OCI-LY1 (cell line): Measurements from ENCODE around the gene MRPL48.
"Not testable (repeated sequence)": the region's sequence is repeated elsewhere in the genome, so short reads cannot be mapped to it uniquely, and the experiment has no call there.

Experiments used
- H2AFZ ChIP-seq: fragments of 200-600 bp; sonication (generic), shearing (Covaris generic); 2 replicates; pipeline ENCODE4 v1.6.0; 2014; ENCODE audit warnings: antibody characterized with exemption, mild to moderate bottlenecking, low read length
- H3F3A ChIP-seq: fragments of 200-600 bp; sonication (generic), shearing (Covaris generic); 2 replicates; pipeline ENCODE4 v1.6.0; 2014; ENCODE audit warnings: mild to moderate bottlenecking, antibody characterized with exemption, low read length, moderate library complexity; ENCODE audit not compliant: insufficient read depth
- H3K27ac ChIP-seq: fragments of 200-600 bp; sonication (generic); 2 replicates; pipeline ENCODE4 v1.5.1; 2014; ENCODE audit warnings: low read length, mixed run types, mild to moderate bottlenecking, low read depth; ENCODE audit not compliant: poor library complexity, severe bottlenecking
- H3K27me3 ChIP-seq: fragments of 200-600 bp; sonication (generic); 2 replicates; pipeline ENCODE4 v1.6.0; 2014; ENCODE audit warnings: antibody characterized with exemption, mild to moderate bottlenecking, low read length, moderate library complexity; ENCODE audit not compliant: insufficient read depth
- H3K36me3 ChIP-seq: fragments of 200-600 bp; sonication (generic); 2 replicates; pipeline ENCODE4 v1.6.1; 2014; ENCODE audit warnings: mild to moderate bottlenecking, antibody characterized with exemption, low read length, moderate library complexity, mixed read lengths; ENCODE audit not compliant: insufficient read depth
- H3K4me1 ChIP-seq: fragments of 200-600 bp; sonication (generic); 2 replicates; pipeline ENCODE4 v1.5.1; 2014; ENCODE audit warnings: mild to moderate bottlenecking, low read length, moderate library complexity; ENCODE audit not compliant: insufficient read depth, severe bottlenecking
- H3K4me2 ChIP-seq: fragments of 200-600 bp; sonication (generic), shearing (Covaris generic); 2 replicates; pipeline ENCODE4 v1.6.1; 2014; ENCODE audit warnings: low read length
- H3K4me3 ChIP-seq: fragments of 200-600 bp; sonication (generic); 2 replicates; pipeline ENCODE4 v1.5.1; 2014; ENCODE audit warnings: low read length, low read depth, mild to moderate bottlenecking, mixed read lengths; ENCODE audit not compliant: poor library complexity, severe bottlenecking
- H3K79me2 ChIP-seq: fragments of 200-600 bp; shearing (Covaris generic); 2 replicates; pipeline ENCODE4 v1.6.1; 2016; ENCODE audit warnings: mixed run types, low read length, mixed read lengths; ENCODE audit not compliant: insufficient read depth
- H3K9ac ChIP-seq: fragments of 200-600 bp; sonication (generic), shearing (Covaris generic); 2 replicates; pipeline ENCODE4 v1.6.1; 2014; ENCODE audit warnings: mild to moderate bottlenecking, low read length, mixed read lengths
- H3K9me2 ChIP-seq: fragments of 200-600 bp; sonication (generic), shearing (Covaris generic); 2 replicates; pipeline ENCODE4 v1.6.1; 2014; ENCODE audit warnings: low read depth, mild to moderate bottlenecking, low read length, mixed read lengths
- H3K9me3 ChIP-seq: fragments of 200-600 bp; shearing (Covaris generic); 2 replicates; pipeline ENCODE4 v1.6.1; 2014; ENCODE audit warnings: low read length, mixed read lengths
- H4K20me1 ChIP-seq: fragments of 200-600 bp; sonication (generic), shearing (Covaris generic); 2 replicates; pipeline ENCODE4 v1.6.0; 2016; ENCODE audit warnings: mild to moderate bottlenecking, low read length; ENCODE audit not compliant: insufficient read depth
- EZH2 ChIP-seq: fragments of 200-600 bp; sonication (generic), shearing (Covaris generic); IDR thresholded peaks from 2 replicates; pipeline ENCODE4 v1.8.0; 2017; ENCODE audit warnings: borderline replicate concordance, mixed run types, mild to moderate bottlenecking, antibody characterized with exemption, low read length, moderate library complexity, mixed read lengths
- TF ChIP-seq, protein P1 (sequence below): fragments of 200-600 bp; sonication (generic), shearing (Covaris generic); IDR thresholded peaks from 2 replicates; pipeline ENCODE4 v1.5.1; 2017; ENCODE audit warnings: mild to moderate bottlenecking, antibody characterized with exemption, low read length, moderate library complexity, mixed read lengths

MRPL48 gene

DNA sequence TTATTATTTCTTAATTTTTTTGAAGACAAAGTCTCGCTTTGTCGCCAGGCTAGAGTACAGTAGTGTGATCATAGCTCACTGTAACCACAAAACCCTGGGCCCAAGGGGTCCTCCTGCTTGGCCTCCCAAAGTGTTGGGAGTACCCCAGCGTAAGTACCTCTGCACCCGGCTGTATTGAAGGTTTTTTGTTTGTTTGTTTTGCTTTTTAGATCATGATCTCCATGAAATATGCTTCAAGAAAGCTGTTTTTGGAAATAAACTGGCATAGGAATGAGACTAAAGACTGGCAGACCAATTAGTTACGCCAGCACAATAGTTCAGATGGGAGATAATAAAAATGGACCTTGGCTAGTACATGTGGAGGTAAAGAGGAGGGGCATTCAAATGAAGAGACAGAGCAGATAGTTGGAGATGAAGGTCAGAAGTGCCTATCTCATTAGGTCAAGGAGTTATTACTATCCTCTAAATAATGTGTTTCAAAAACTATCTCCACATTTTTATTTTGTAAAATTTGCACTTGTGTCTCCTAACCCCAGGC lies 4.1 kb upstream of the MRPL48 start:
- Histone ChIP-seq H3K4me3 (no peak overlapping the region), H3K36me3 (no peaks in the 10 kb centered on the region), H3K9ac (no peak overlapping the region), H4K20me1 (no peaks in the 10 kb centered on the region), H3K27me3 (no peaks in the 10 kb centered on the region), H3K9me2 (no peaks in the 10 kb centered on the region), H2AFZ (no peak overlapping the region), H3K4me1 (peaks cover 24% of the 10 kb centered on the region), H3K9me3 (no peaks in the 10 kb centered on the region), H3K79me2 (peaks cover under 1% of the 10 kb centered on the region; the same call in 1 of the 2 replicates), H3K27ac (no peak overlapping the region), H3K4me2 (no peak overlapping the region), H3F3A (no peaks in the 10 kb centered on the region)
- TF ChIP-seq, protein P1, sequence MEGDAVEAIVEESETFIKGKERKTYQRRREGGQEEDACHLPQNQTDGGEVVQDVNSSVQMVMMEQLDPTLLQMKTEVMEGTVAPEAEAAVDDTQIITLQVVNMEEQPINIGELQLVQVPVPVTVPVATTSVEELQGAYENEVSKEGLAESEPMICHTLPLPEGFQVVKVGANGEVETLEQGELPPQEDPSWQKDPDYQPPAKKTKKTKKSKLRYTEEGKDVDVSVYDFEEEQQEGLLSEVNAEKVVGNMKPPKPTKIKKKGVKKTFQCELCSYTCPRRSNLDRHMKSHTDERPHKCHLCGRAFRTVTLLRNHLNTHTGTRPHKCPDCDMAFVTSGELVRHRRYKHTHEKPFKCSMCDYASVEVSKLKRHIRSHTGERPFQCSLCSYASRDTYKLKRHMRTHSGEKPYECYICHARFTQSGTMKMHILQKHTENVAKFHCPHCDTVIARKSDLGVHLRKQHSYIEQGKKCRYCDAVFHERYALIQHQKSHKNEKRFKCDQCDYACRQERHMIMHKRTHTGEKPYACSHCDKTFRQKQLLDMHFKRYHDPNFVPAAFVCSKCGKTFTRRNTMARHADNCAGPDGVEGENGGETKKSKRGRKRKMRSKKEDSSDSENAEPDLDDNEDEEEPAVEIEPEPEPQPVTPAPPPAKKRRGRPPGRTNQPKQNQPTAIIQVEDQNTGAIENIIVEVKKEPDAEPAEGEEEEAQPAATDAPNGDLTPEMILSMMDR: no peak
- TF ChIP-seq EZH2: no peak

DNA sequence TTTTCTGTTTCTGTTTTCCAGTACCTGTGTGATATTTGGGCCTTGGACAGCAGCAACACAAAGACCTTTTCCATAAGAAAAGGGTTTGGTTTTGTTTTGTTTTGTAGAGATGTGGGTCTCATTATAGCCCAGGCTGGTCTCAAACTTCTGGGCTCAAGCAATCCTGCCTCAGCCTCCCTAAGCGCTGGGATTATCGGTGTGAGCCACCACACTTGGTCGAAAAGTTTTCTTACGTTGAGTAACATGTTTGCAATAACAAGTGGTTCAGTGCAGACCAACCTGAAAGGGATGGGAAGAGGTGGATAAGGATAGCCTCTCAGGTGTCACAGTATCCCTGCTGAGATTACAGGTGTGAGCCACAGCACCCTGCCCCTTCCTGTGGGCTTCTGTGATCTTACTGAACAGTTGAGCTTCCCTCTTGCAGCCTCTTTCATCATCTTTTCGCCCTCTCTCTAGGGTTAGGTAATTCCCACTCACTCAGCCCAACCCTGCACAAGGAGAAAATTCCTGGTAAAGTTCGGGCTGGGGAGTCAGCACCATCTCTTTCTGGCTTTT lies 3.5 kb upstream of the MRPL48 start:
- H3K4me2 ChIP-seq: no peak overlapping the region
- no peak overlapping the region for H3K27ac ChIP-seq

DNA sequence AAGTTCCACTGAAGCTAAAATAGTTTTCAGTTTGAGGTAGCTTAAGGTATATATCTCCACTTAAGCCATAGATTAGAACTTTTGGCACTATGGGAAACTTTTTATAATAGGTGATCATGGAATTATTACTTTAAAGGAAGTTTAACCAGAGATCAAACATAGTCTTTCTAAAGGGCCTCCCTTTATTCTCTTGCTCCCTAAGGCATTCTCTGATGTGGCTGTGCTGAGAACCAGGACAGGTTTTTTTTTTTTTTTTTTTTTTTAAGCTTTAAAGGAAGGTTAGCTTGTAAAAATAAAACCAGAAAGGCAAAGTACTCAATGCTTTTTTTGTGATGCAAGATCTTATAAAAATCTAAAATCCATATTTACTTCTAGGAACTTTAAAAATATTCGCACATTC lies 2.9 kb upstream of the MRPL48 start:
- peaks cover 26% of the 10 kb centered on the region for H3K4me1 ChIP-seq
- H3K27me3 ChIP-seq: no peaks in the 10 kb centered on the region
- H3F3A ChIP-seq: no peaks in the 10 kb centered on the region
- no peaks in the 10 kb centered on the region for H3K36me3 ChIP-seq
- no peaks in the 10 kb centered on the region for H3K9me2 ChIP-seq
- peaks cover 12% of the 10 kb centered on the region for H3K79me2 ChIP-seq
- H3K4me2 ChIP-seq: no peak overlapping the region
- H3K4me3 ChIP-seq: no peak overlapping the region
- no peaks in the 10 kb centered on the region for H3K9me3 ChIP-seq
- no peak overlapping the region for H2AFZ ChIP-seq
- H4K20me1 ChIP-seq: no peaks in the 10 kb centered on the region
- TF ChIP-seq EZH2: no peak
- TF ChIP-seq, protein P1: no peak
- H3K27ac ChIP-seq: no peak overlapping the region
- H3K9ac ChIP-seq: no peak overlapping the region

More for the DNA sequence above, 3.5 kb upstream of the MRPL48 start:
- Histone ChIP-seq H3F3A (no peaks in the 10 kb centered on the region), H3K9ac (no peak overlapping the region), H3K9me2 (no peaks in the 10 kb centered on the region), H3K9me3 (no peaks in the 10 kb centered on the region), H3K36me3 (no peaks in the 10 kb centered on the region), H2AFZ (no peak overlapping the region), H3K27me3 (no peaks in the 10 kb centered on the region), H3K4me1 (peaks cover 24% of the 10 kb centered on the region), H3K4me3 (no peak overlapping the region), H3K79me2 (peaks cover 7% of the 10 kb centered on the region), H4K20me1 (no peaks in the 10 kb centered on the region)
- TF ChIP-seq, protein P1: no peak
- no peak for TF ChIP-seq EZH2

DNA sequence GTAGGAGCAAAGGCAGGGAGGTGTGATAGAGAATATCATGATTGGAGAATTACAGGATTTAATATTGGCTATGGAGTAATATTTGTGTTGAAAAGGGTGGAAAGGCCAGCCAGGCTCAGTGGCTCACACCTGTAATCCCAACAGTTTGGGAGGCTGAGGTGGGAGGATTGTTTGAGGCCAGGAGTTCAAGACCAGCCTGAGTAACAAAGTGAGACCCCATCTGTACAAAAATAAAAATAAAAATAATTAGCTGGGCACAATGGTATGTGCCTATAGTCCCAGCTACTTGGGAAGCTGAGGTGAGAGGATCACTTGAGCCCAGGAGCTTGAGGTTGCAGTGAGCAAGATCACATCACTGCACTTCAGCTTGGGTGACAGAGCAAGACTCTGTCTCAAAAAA lies 2.2 kb upstream of the MRPL48 start:
- H3K9me3 ChIP-seq, H3K9ac ChIP-seq, H3K4me3 ChIP-seq, H3K27ac ChIP-seq, H3K27me3 ChIP-seq, H2AFZ ChIP-seq, H4K20me1 ChIP-seq, H3K9me2 ChIP-seq, H3K36me3 ChIP-seq, H3K4me2 ChIP-seq, H3F3A ChIP-seq: not testable (repeated sequence)
- Histone ChIP-seq H3K4me1 (peaks cover 22% of the 10 kb centered on the region), H3K79me2 (peaks cover 13% of the 10 kb centered on the region)
